K562 (cell line): ENCODE results near the gene RHBDD1. TPM values are rescaled to one million over a fixed set of nuclear protein-coding genes. Genes with fewer than 3 reads are reported as not detected.
A peak's percentile ranks its signal among the peaks of the same experiment; 100 is the strongest.

Source experiments
- HNRNPH1 ChIP-seq: fragments of 200-400 bp; formaldehyde crosslinking; optimal IDR thresholded peaks from 2 replicates; pipeline ENCODE3; 2017; ENCODE audit warnings: low read depth, mild to moderate bottlenecking, low read length, moderate library complexity
- MAFG ChIP-seq: fragments of 450-650 bp; conservative IDR thresholded peaks from 2 replicates; pipeline ENCODE4 v1.6.1; 2016; ENCODE audit warnings: missing genetic modification characterization, missing compliant biosample characterization
- POLR2H ChIP-seq: IDR thresholded peaks from 2 replicates; pipeline ENCODE4 v1.6.1; 2016; ENCODE audit warnings: missing genetic modification characterization, low read depth, mild to moderate bottlenecking, control low read depth, missing compliant biosample characterization, moderate library complexity
- ZNF311 ChIP-seq: fragments of 250-450 bp; sonication (Bioruptor Pico); IDR thresholded peaks from 2 replicates; pipeline ENCODE4 v1.4.0; 2020; ENCODE audit warnings: mild to moderate bottlenecking, moderate library complexity
- ZNF431 ChIP-seq: sonication (generic); formaldehyde crosslinking; IDR thresholded peaks from 2 replicates; pipeline ENCODE4 v1.8.0; 2022; ENCODE audit warnings: mild to moderate bottlenecking, missing genetic modification reagents
- polyA plus RNA-seq, 8 experiments: library from polyadenylated mRNA; depleted of rRNA in 4 of 8; stranded (reverse) in 5 of 8; unstranded in 3 of 8; fragments of >200 nt; fragmentation: Nextera tagmentation in 2 of 8; fragmentation: Illumina TruSeq in 1 of 8; extraction: Ambion mirVana in 2 of 8; extraction: Trizol in 1 of 8; gene quantifications; 2 replicates each; pipeline versions ENCODE4 v1.2.1 to v1.2.3, GENCODE V29; 2011 to 2014; ENCODE audit warnings: inconsistent platforms in 1 of 8, missing spikeins in 1 of 8
- total RNA-seq, 7 experiments: library from RNA; depleted of rRNA in 6 of 7; stranded (reverse); fragments of >200 nt in 6 of 7; fragmentation: Illumina TruSeq in 2 of 7; extraction: Trizol in 2 of 7; gene quantifications; 2 replicates each; pipeline versions ENCODE4 v1.2.1 to v1.2.3, GENCODE V29; 2011 to 2021; ENCODE audit warnings: low replicate concordance in 1 of 7
- TF ChIP-seq, protein P1 (sequence below): fragments of 450-650 bp; formaldehyde crosslinking; IDR thresholded peaks from 2 replicates; pipeline ENCODE4 v1.4.0; 2020; ENCODE audit warnings: mild to moderate bottlenecking, moderate library complexity
- TF ChIP-seq, protein P2 (sequence below): fragments of 250-450 bp; sonication (Bioruptor Pico); IDR thresholded peaks from 2 replicates; pipeline ENCODE4 v1.6.1; 2021; ENCODE audit warnings: mild to moderate bottlenecking
- TF ChIP-seq, protein P3 (sequence below): fragments of 250-450 bp; sonication (Bioruptor Pico); IDR thresholded peaks from 2 replicates; pipeline ENCODE4 v1.8.0; 2022; ENCODE audit warnings: moderate library complexity, mild to moderate bottlenecking, inconsistent platforms
- TF ChIP-seq, protein P4 (sequence below), 2 experiments: fragments of 450-650 bp; IDR thresholded peaks; 2 replicates each; pipeline ENCODE4 v1.6.1; 2018; ENCODE audit warnings: mild to moderate bottlenecking in 2 of 2, low read depth in 1 of 2; ENCODE audit not compliant: partially characterized antibody in 2 of 2
- TF ChIP-seq, protein P5 (sequence below): fragments of 250-450 bp; sonication (Bioruptor Pico); IDR thresholded peaks from 2 replicates; pipeline ENCODE4 v1.8.0; 2022; ENCODE audit warnings: moderate library complexity, mild to moderate bottlenecking, inconsistent platforms
- TF ChIP-seq, protein P6 (sequence below): fragments of 250-450 bp; sonication (Bioruptor Pico); IDR thresholded peaks from 2 replicates; pipeline ENCODE4 v1.4.0; 2020

The RHBDD1 gene
- total and polyA plus RNA-seq, 9 of the 15 experiments (the other 6 are each of a cell fraction or from before 2014, with no cell fraction given), result 4.8 to 34.8 (median 15.6) TPM

DNA sequence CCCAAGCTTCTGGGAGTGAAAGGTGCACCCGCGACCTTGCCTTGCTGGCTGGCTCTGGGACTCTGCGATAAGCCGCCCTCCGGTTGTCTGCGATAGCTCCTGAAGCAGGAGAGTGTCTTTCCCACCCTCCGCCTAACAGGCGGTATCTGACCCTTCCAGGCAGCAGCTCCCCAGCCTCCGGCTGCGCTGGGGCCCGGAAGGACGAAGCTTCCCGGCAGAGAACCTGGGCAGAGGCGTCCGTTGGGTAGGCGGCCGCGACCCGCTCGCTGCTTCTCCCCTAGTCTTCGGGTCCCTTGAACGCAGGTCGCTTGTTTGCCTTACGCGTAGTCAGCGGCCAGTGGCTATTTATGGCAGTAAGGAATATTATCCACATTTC is 446 bp upstream of the RHBDD1 start (continued):
- TF ChIP-seq, protein P1, sequence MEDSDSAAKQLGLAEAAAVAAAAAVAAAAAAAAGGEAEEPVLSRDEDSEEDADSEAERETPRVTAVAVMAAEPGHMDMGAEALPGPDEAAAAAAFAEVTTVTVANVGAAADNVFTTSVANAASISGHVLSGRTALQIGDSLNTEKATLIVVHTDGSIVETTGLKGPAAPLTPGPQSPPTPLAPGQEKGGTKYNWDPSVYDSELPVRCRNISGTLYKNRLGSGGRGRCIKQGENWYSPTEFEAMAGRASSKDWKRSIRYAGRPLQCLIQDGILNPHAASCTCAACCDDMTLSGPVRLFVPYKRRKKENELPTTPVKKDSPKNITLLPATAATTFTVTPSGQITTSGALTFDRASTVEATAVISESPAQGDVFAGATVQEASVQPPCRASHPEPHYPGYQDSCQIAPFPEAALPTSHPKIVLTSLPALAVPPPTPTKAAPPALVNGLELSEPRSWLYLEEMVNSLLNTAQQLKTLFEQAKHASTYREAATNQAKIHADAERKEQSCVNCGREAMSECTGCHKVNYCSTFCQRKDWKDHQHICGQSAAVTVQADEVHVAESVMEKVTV (CRISPR knock-in tag), result no peak
- TF ChIP-seq, protein P2, sequence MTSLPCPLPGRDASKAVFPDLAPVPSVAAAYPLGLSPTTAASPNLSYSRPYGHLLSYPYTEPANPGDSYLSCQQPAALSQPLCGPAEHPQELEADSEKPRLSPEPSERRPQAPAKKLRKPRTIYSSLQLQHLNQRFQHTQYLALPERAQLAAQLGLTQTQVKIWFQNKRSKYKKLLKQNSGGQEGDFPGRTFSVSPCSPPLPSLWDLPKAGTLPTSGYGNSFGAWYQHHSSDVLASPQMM (CRISPR knock-in tag), result no peak
- no peak for TF ChIP-seq POLR2H (tag)
- TF ChIP-seq, protein P3, sequence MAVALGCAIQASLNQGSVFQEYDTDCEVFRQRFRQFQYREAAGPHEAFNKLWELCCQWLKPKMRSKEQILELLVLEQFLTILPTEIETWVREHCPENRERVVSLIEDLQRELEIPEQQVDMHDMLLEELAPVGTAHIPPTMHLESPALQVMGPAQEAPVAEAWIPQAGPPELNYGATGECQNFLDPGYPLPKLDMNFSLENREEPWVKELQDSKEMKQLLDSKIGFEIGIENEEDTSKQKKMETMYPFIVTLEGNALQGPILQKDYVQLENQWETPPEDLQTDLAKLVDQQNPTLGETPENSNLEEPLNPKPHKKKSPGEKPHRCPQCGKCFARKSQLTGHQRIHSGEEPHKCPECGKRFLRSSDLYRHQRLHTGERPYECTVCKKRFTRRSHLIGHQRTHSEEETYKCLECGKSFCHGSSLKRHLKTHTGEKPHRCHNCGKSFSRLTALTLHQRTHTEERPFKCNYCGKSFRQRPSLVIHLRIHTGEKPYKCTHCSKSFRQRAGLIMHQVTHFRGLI (CRISPR knock-in tag), result no peak
- TF ChIP-seq ZNF431 (CRISPR knock-in tag), result no peak
- TF ChIP-seq, protein P4, sequence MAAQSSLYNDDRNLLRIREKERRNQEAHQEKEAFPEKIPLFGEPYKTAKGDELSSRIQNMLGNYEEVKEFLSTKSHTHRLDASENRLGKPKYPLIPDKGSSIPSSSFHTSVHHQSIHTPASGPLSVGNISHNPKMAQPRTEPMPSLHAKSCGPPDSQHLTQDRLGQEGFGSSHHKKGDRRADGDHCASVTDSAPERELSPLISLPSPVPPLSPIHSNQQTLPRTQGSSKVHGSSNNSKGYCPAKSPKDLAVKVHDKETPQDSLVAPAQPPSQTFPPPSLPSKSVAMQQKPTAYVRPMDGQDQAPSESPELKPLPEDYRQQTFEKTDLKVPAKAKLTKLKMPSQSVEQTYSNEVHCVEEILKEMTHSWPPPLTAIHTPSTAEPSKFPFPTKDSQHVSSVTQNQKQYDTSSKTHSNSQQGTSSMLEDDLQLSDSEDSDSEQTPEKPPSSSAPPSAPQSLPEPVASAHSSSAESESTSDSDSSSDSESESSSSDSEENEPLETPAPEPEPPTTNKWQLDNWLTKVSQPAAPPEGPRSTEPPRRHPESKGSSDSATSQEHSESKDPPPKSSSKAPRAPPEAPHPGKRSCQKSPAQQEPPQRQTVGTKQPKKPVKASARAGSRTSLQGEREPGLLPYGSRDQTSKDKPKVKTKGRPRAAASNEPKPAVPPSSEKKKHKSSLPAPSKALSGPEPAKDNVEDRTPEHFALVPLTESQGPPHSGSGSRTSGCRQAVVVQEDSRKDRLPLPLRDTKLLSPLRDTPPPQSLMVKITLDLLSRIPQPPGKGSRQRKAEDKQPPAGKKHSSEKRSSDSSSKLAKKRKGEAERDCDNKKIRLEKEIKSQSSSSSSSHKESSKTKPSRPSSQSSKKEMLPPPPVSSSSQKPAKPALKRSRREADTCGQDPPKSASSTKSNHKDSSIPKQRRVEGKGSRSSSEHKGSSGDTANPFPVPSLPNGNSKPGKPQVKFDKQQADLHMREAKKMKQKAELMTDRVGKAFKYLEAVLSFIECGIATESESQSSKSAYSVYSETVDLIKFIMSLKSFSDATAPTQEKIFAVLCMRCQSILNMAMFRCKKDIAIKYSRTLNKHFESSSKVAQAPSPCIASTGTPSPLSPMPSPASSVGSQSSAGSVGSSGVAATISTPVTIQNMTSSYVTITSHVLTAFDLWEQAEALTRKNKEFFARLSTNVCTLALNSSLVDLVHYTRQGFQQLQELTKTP (IDR thresholded peaks at IDR 0.05; ENCODE audit: low read depth in 1 of 2, partially characterized antibody in 2 of 2), result peak in 1 of 2 experiments; percentile 43
- no peak for TF ChIP-seq ZNF311
- no peak for TF ChIP-seq MAFG (tag)
- TF ChIP-seq, protein P5, sequence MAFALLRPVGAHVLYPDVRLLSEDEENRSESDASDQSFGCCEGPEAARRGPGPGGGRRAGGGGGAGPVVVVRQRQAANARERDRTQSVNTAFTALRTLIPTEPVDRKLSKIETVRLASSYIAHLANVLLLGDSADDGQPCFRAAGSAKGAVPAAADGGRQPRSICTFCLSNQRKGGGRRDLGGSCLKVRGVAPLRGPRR (CRISPR knock-in tag), result no peak
- TF ChIP-seq HNRNPH1, result no peak
- TF ChIP-seq, protein P6, sequence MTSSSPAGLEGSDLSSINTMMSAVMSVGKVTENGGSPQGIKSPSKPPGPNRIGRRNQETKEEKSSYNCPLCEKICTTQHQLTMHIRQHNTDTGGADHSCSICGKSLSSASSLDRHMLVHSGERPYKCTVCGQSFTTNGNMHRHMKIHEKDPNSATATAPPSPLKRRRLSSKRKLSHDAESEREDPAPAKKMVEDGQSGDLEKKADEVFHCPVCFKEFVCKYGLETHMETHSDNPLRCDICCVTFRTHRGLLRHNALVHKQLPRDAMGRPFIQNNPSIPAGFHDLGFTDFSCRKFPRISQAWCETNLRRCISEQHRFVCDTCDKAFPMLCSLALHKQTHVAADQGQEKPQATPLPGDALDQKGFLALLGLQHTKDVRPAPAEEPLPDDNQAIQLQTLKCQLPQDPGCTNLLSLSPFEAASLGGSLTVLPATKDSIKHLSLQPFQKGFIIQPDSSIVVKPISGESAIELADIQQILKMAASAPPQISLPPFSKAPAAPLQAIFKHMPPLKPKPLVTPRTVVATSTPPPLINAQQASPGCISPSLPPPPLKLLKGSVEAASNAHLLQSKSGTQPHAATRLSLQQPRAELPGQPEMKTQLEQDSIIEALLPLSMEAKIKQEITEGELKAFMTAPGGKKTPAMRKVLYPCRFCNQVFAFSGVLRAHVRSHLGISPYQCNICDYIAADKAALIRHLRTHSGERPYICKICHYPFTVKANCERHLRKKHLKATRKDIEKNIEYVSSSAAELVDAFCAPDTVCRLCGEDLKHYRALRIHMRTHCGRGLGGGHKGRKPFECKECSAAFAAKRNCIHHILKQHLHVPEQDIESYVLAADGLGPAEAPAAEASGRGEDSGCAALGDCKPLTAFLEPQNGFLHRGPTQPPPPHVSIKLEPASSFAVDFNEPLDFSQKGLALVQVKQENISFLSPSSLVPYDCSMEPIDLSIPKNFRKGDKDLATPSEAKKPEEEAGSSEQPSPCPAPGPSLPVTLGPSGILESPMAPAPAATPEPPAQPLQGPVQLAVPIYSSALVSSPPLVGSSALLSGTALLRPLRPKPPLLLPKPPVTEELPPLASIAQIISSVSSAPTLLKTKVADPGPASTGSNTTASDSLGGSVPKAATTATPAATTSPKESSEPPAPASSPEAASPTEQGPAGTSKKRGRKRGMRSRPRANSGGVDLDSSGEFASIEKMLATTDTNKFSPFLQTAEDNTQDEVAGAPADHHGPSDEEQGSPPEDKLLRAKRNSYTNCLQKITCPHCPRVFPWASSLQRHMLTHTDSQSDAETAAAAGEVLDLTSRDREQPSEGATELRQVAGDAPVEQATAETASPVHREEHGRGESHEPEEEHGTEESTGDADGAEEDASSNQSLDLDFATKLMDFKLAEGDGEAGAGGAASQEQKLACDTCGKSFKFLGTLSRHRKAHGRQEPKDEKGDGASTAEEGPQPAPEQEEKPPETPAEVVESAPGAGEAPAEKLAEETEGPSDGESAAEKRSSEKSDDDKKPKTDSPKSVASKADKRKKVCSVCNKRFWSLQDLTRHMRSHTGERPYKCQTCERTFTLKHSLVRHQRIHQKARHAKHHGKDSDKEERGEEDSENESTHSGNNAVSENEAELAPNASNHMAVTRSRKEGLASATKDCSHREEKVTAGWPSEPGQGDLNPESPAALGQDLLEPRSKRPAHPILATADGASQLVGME (CRISPR knock-in tag), result no peak
